Esophagus squamous epithelium (tissue), 4 donors: Measurements from ENCODE around the gene MBD6.

Source experiments
- CTCF ChIP-seq, 6 experiments: fragments of 450-650 bp in 4 of 6; fragments of 200-600 bp in 2 of 6; sonication (generic) in 2 of 6; IDR thresholded peaks; one replicate each; pipeline ENCODE4 v1.5.1; 2016 to 2019; ENCODE audit warnings: antibody characterized with exemption in 6 of 6, mild to moderate bottlenecking in 4 of 6, moderate library complexity in 4 of 6
- POLR2A ChIP-seq, 4 donors: fragments of 450-650 bp; IDR thresholded peaks; one replicate each; pipeline ENCODE4 v1.6.1; 2017; ENCODE audit warnings: antibody characterized with exemption in 4 of 4, mild to moderate bottlenecking in 4 of 4, moderate library complexity in 3 of 4

GRCh38 chr12:57474430-57474829 lies 48.2 kb upstream of the MBD6 start:
- TF ChIP-seq CTCF (IDR thresholded peaks at IDR 0.05), result no peak
- TF ChIP-seq POLR2A (IDR thresholded peaks at IDR 0.05), result no peak
